Measurements from ENCODE around the gene SKI.

The SKI gene

GRCh38 chr1:2342384-2343022 is 114.4 kb downstream of the SKI start:
- DNase-seq (ENCODE audit: low read depth), result no peak
- no peak for TF ChIP-seq CTCF (IDR thresholded peaks at IDR 0.05; ENCODE audit: control insufficient read depth, insufficient read depth, low read depth, low read length, missing control alignments)
- H3K4me3 ChIP-seq (ENCODE audit: control insufficient read depth, low read depth, low read length), result no peak overlapping the region

DNA sequence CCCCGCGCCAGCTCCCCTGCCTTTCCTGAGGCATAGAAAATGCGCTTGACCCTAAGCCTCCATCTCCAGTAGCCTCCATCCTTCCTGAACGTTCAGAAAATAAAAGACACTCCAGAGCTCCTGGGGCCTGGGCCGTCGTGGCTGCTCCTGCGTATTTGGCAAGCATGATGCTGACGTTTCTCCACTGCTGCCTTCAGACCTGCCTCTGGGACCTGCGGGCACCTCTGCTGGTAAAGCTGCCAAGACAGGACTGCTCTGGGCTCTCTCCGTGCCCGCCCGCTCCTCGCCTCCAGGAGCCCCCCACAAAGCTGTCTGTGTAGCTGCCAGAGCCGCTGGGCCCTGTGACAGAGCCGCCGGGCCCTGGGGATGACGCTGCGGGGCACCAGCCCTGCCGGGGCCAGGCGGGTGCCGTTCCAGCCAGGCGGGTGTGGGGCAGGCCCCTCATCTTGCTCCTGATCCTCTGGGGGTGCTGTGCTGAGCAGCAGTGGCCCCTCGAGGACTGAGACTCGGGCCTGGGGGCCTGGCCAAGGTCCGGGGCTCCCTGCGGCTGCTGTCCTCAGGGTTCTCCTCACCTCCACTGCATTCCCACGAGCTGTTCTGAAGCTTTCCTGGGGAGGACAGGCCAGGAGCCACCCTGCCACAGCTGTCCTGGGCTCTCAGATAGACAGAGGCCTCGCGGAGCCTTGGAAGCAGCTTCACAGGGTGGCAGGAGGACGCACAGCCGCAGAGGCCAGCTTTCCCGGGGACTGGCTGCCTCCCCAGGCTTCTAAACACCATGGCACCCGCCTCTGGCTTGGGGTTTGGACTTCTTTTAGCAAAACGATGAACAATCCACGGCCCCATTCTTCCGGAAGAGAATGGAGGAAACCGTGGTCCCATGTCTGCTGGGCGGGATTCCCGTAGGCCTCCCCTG is 115.2 kb downstream of the SKI start:
- H3K4me3 ChIP-seq (ENCODE audit: control insufficient read depth, low read depth, low read length), result no peak overlapping the region
- no peak for TF ChIP-seq CTCF (IDR thresholded peaks at IDR 0.05; ENCODE audit: control insufficient read depth, insufficient read depth, low read depth, low read length, missing control alignments)
- DNase-seq (ENCODE audit: low read depth), result no peak

GRCh38 chr1:2344121-2344681 is 116.1 kb downstream of the SKI start:
- DNase-seq (ENCODE audit: low read depth), result no peak
- no peak overlapping the region for H3K4me3 ChIP-seq (ENCODE audit: control insufficient read depth, low read depth, low read length)
- no peak for TF ChIP-seq CTCF (IDR thresholded peaks at IDR 0.05; ENCODE audit: control insufficient read depth, insufficient read depth, low read depth, low read length, missing control alignments)

DNA sequence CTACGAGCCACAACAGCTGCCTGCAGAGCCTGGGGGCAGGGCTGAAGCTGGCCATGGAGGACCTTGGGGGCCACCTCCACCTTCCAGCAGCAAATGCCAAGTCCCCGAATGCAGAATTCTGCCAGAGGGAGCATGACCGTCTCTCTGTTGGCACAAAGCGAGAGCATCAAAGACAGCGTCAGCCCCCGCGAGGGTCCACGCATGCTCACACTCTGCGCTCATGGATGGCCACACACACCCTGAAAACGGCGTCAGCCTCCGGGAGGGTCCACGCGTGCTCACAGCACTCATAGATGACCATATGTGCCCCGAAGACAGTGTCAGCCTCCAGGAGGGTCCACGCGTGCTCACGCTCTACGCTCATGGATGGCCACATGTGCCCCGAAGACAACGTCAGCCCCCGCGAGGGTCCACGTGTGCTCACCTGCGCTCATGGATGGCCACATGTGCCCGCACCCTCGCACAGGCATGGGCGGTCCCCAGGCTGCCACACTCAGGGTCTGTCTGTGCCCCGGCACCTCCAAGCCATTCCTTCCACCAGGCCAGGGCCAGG is 116.7 kb downstream of the SKI start:
- no peak for DNase-seq (ENCODE audit: low read depth)
- TF ChIP-seq CTCF (IDR thresholded peaks at IDR 0.05; ENCODE audit: control insufficient read depth, insufficient read depth, low read depth, low read length, missing control alignments), result no peak
- H3K4me3 ChIP-seq (ENCODE audit: control insufficient read depth, low read depth, low read length), result no peak overlapping the region

DNA sequence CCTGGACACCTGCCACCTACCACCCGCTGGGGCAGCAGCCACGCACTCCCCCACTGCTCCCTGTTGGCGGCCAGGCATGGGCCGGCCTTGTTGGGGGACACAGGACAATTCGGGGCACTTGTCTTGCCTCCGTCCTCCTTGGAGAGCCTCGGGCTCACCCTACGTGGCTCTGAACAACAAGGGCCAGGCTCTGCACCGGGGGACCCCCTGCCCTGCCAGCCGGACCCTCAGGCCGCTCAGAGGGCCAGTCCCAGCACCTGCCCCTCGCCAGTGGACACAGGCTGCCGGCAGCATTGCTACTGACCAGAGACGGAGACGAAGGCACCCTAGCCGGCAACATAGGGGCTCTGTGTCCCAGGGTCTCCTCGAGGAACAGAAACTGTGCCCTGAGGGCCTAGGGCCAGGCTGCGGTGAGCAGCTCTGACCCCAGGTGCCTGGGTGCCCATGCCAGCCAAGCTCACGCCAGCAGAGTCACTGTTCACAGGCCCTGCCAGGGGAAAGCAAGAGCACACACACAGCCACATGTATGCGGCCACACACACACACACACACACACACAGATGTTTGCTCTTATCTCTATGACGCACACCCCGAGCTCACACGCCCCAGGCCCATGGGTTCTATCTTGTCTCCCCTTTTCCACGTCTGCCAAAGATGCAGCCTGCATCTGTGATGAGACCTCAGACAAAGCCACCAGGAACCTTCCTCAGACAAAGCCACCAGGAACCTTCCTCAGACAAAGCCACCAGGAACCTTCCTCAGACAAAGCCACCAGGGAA is 117.4 kb downstream of the SKI start:
- H3K4me3 ChIP-seq (ENCODE audit: control insufficient read depth, low read depth, low read length), result no peak overlapping the region
- DNase-seq (ENCODE audit: low read depth), result no peak
- no peak for TF ChIP-seq CTCF (IDR thresholded peaks at IDR 0.05; ENCODE audit: control insufficient read depth, insufficient read depth, low read depth, low read length, missing control alignments)

Data from AG09309 (cell line).